SK-N-SH (cell line): ENCODE results near the gene FBXW9. TPM values are rescaled to one million over a fixed set of nuclear protein-coding genes. Genes with fewer than 3 reads are reported as not detected.
"Not testable (repeated sequence)": the region's sequence is repeated elsewhere in the genome, so short reads cannot be mapped to it uniquely, and the experiment has no call there.

Source experiments
- CTCF ChIA-PET: fragments of 300-600, 350-600 bp; formaldehyde crosslinking; extraction: SDS; loops from one replicate; lab custom pipeline; 2021; lab: Yijun Ruan, JAX
- POLR2A ChIA-PET: fragments of 350-600 bp; sonication (Branson Sonifier 250); formaldehyde crosslinking; extraction: SDS; loops from one replicate; lab custom pipeline; 2020; ENCODE audit warnings: antibody characterized with exemption, inconsistent platforms; lab: Yijun Ruan, JAX
- DNase-seq: peaks from one replicate; pipeline ENCODE4 v3.0.0; 2012
- H2AFZ ChIP-seq: fragments of 200-600 bp; sonication (generic); 2 replicates; pipeline ENCODE4 v1.8.1; 2016; ENCODE audit warnings: antibody characterized with exemption, mild to moderate bottlenecking, low read depth
- H3F3A ChIP-seq: fragments of 200-600 bp; sonication (generic); replicated peaks from 2 replicates; pipeline ENCODE3; 2016; ENCODE audit warnings: antibody characterized with exemption, mild to moderate bottlenecking; ENCODE audit not compliant: insufficient read depth
- H3K27ac ChIP-seq, 2 experiments: fragments of 200-500 bp in 1 of 2; fragments of 200-600 bp in 1 of 2; sonication (Bioruptor generic) in 1 of 2; sonication (generic), shearing (Covaris generic) in 1 of 2; 2 replicates each; pipeline versions ENCODE4 v1.5.1 to v1.6.1; 2014 to 2016; ENCODE audit warnings: low read depth in 2 of 2, inconsistent platforms in 1 of 2, low read length in 1 of 2, mild to moderate bottlenecking in 1 of 2, mixed read lengths in 1 of 2
- H3K27me3 ChIP-seq: fragments of 200-600 bp; sonication (generic), shearing (Covaris generic); 2 replicates; pipeline ENCODE4 v1.6.1; 2016; ENCODE audit warnings: mixed run types; ENCODE audit not compliant: insufficient read depth
- H3K36me3 ChIP-seq, 2 experiments: fragments of 200-500 bp in 1 of 2; fragments of 200-600 bp in 1 of 2; sonication (Bioruptor generic) in 1 of 2; sonication (generic) in 1 of 2; replicated peaks in 1 of 2; 2 replicates each; pipeline versions ENCODE3 to v1.5.1; 2014 to 2016; ENCODE audit warnings: low read length in 1 of 2, mild to moderate bottlenecking in 1 of 2; ENCODE audit not compliant: insufficient read depth in 2 of 2, control insufficient read depth in 1 of 2
- H3K4me1 ChIP-seq, 2 experiments: fragments of 200-500 bp in 1 of 2; fragments of 200-600 bp in 1 of 2; sonication (Bioruptor generic) in 1 of 2; sonication (generic), shearing (Covaris generic) in 1 of 2; 2 replicates each; pipeline versions ENCODE4 v1.5.1 to v1.6.1; 2014 to 2016; ENCODE audit warnings: low read depth in 1 of 2, low read length in 1 of 2, mixed run types in 1 of 2; ENCODE audit not compliant: insufficient read depth in 2 of 2, control insufficient read depth in 1 of 2
- H3K4me2 ChIP-seq: fragments of 200-600 bp; sonication (generic), shearing (Covaris generic); 2 replicates; pipeline ENCODE4 v1.6.1; 2017; ENCODE audit warnings: mixed run types
- H3K4me3 ChIP-seq, 2 experiments: fragments of 200-500 bp in 1 of 2; fragments of 200-600 bp in 1 of 2; sonication (Bioruptor generic) in 1 of 2; sonication (generic), shearing (Covaris generic) in 1 of 2; 2 replicates each; pipeline versions ENCODE4 v1.5.1 to v1.8.1; 2014 to 2016; ENCODE audit warnings: low read depth in 2 of 2, inconsistent platforms in 1 of 2, low read length in 1 of 2, mild to moderate bottlenecking in 1 of 2, mixed read lengths in 1 of 2, moderate library complexity in 1 of 2
- H3K79me2 ChIP-seq: fragments of 200-600 bp; sonication (generic); 2 replicates; pipeline ENCODE4 v1.8.1; 2017; ENCODE audit warnings: mild to moderate bottlenecking; ENCODE audit not compliant: insufficient read depth
- H3K9ac ChIP-seq: fragments of 200-600 bp; sonication (generic); 2 replicates; pipeline ENCODE4 v1.6.1; 2017; ENCODE audit warnings: mixed run types
- H3K9me2 ChIP-seq: fragments of 200-600 bp; sonication (generic); 2 replicates; pipeline ENCODE4 v1.6.1; 2017; ENCODE audit warnings: mixed run types
- H3K9me3 ChIP-seq: fragments of 200-600 bp; sonication (generic); 2 replicates; pipeline ENCODE4 v1.6.1; 2017; ENCODE audit warnings: mixed run types, mild to moderate bottlenecking, moderate library complexity
- H4K20me1 ChIP-seq: fragments of 200-600 bp; sonication (generic); 2 replicates; pipeline ENCODE4 v1.6.1; 2017; ENCODE audit warnings: mild to moderate bottlenecking, mixed run types; ENCODE audit not compliant: insufficient read depth
- CHD2 ChIP-seq: fragments of 150-350 bp; IDR thresholded peaks from 2 replicates; pipeline ENCODE4 v1.6.1; 2018; ENCODE audit warnings: low read length; ENCODE audit not compliant: partially characterized antibody
- ELF1 ChIP-seq: IDR thresholded peaks from 2 replicates; pipeline ENCODE4 v1.4.0; 2012
- EZH2phosphoT487 ChIP-seq: fragments of 200-600 bp; sonication (generic); IDR thresholded peaks from 2 replicates; pipeline ENCODE4 v1.6.1; 2017; ENCODE audit warnings: low read depth, mixed run types, mild to moderate bottlenecking, antibody characterized with exemption, moderate library complexity, borderline replicate concordance
- FOSL2 ChIP-seq: IDR thresholded peaks from 2 replicates; pipeline ENCODE4 v1.4.0; 2012; ENCODE audit warnings: low read depth, mild to moderate bottlenecking, moderate library complexity, borderline replicate concordance
- FOXM1 ChIP-seq: IDR thresholded peaks from 2 replicates; pipeline ENCODE4 v1.4.0; 2012; ENCODE audit warnings: low read depth, mild to moderate bottlenecking
- GATA2 ChIP-seq: sonication (generic); formaldehyde crosslinking; IDR thresholded peaks from 2 replicates; pipeline ENCODE4 v1.5.0; 2020; ENCODE audit warnings: mild to moderate bottlenecking, missing genetic modification reagents
- NFIC ChIP-seq: IDR thresholded peaks from 2 replicates; pipeline ENCODE4 v1.4.0; 2012; ENCODE audit warnings: borderline replicate concordance
- RAD21 ChIP-seq: IDR thresholded peaks from 2 replicates; pipeline ENCODE4 v1.6.1; 2012; ENCODE audit warnings: mild to moderate bottlenecking, low read length
- RCOR1 ChIP-seq: fragments of 150-350 bp; IDR thresholded peaks from 2 replicates; pipeline ENCODE4 v1.6.1; 2017; ENCODE audit warnings: antibody characterized with exemption, low read length
- RXRA ChIP-seq: IDR thresholded peaks from 2 replicates; pipeline ENCODE4 v1.4.0; 2012; ENCODE audit warnings: low read depth, mild to moderate bottlenecking, borderline replicate concordance
- SIN3A ChIP-seq: IDR thresholded peaks from 2 replicates; pipeline ENCODE4 v1.6.1; 2012; ENCODE audit warnings: low read depth, mild to moderate bottlenecking, low read length, moderate library complexity, borderline replicate concordance
- SMC3 ChIP-seq: IDR thresholded peaks from 2 replicates; pipeline ENCODE4 v1.6.1; 2012; ENCODE audit warnings: low read depth, low read length, improper control_type of control experiment
- TAF1 ChIP-seq: IDR thresholded peaks from 2 replicates; pipeline ENCODE4 v1.6.1; 2012; ENCODE audit warnings: low read depth, mild to moderate bottlenecking, low read length, moderate library complexity, borderline replicate concordance
- TCF12 ChIP-seq: IDR thresholded peaks from 2 replicates; pipeline ENCODE4 v1.4.0; 2012
- TEAD4 ChIP-seq: IDR thresholded peaks from 2 replicates; pipeline ENCODE4 v1.4.0; 2012; ENCODE audit warnings: mild to moderate bottlenecking, borderline replicate concordance; ENCODE audit not compliant: insufficient read depth
- USF1 ChIP-seq: IDR thresholded peaks from 2 replicates; pipeline ENCODE4 v1.4.0; 2012; ENCODE audit warnings: low read depth, borderline replicate concordance
- WGBS: methylation state at CpG from one replicate; pipeline ENCODE4 v1.1.6; 2017; ENCODE audit warnings: low lambda C conversion rate; 5-methylcytosine and 5-hydroxymethylcytosine counted together
- polyA plus RNA-seq, 3 experiments: library from polyadenylated mRNA; depleted of rRNA; stranded (reverse); fragments of >200 nt; gene quantifications; 2 replicates each; pipeline ENCODE4 v1.2.3, GENCODE V29; 2012
- TF ChIP-seq, protein P1 (sequence below): fragments of 150-350 bp; IDR thresholded peaks from 2 replicates; pipeline ENCODE4 v1.6.1; 2017; ENCODE audit warnings: antibody characterized with exemption, low read length, low read depth, borderline replicate concordance

FBXW9 gene
- polyA plus RNA-seq, 1 of the 3 experiments (the other 2 are of a cell fraction) = 26.6 TPM

GRCh38 chr19:12698138-12698537 lies 1.7 kb upstream of the FBXW9 start:
- ChIA-PET CTCF (interaction anchor here (1.5 kb wide), 1 partner anchor 63 kb away, joined by 4 read pairs; no protein-coding TSS in a partner anchor), POLR2A (no interaction called here)
- no peak for TF ChIP-seq CHD2
- no peak for TF ChIP-seq EZH2phosphoT487
- no peak for TF ChIP-seq ELF1
- TF ChIP-seq TEAD4 = no peak
- no peak for TF ChIP-seq RCOR1
- no peak for TF ChIP-seq GATA2 (CRISPR knock-in tag)
- no peak for TF ChIP-seq RAD21
- no peak for TF ChIP-seq TCF12
- no peak for TF ChIP-seq FOXM1
- TF ChIP-seq TAF1 = no peak
- no peak for TF ChIP-seq SIN3A
- TF ChIP-seq, protein P1, sequence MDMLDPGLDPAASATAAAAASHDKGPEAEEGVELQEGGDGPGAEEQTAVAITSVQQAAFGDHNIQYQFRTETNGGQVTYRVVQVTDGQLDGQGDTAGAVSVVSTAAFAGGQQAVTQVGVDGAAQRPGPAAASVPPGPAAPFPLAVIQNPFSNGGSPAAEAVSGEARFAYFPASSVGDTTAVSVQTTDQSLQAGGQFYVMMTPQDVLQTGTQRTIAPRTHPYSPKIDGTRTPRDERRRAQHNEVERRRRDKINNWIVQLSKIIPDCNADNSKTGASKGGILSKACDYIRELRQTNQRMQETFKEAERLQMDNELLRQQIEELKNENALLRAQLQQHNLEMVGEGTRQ = no peak
- TF ChIP-seq USF1 = no peak
- no peak for TF ChIP-seq FOSL2
- TF ChIP-seq RXRA = no peak
- TF ChIP-seq NFIC = no peak
- no peak for TF ChIP-seq SMC3
- H3K4me2 ChIP-seq = no peak overlapping the region
- no peak overlapping the region for H2AFZ ChIP-seq
- WGBS = 91% methylated on average over 6 of the region's 6 CpGs
- DNase-seq = no peak
- no peaks in the 10 kb centered on the region; the same call in 1 of the 2 replicates for H3K79me2 ChIP-seq
- no peak overlapping the region for H3K27ac ChIP-seq
- no peak overlapping the region for H3K9ac ChIP-seq
- peaks cover 33% of the 10 kb centered on the region for H3F3A ChIP-seq
- H3K9me3 ChIP-seq = no peaks in the 10 kb centered on the region
- H3K4me1 ChIP-seq = peaks cover 0 to 16% of the 10 kb centered on the region in 2 experiments; a peak in 2 of 4 replicates
- no peaks in the 10 kb centered on the region for H3K9me2 ChIP-seq
- H3K4me3 ChIP-seq = no peak overlapping the region
- H3K27me3 ChIP-seq = no peaks in the 10 kb centered on the region
- no peaks in the 10 kb centered on the region for H4K20me1 ChIP-seq
- H3K36me3 ChIP-seq = peaks cover 18 to 38% of the 10 kb centered on the region in 2 experiments

DNA sequence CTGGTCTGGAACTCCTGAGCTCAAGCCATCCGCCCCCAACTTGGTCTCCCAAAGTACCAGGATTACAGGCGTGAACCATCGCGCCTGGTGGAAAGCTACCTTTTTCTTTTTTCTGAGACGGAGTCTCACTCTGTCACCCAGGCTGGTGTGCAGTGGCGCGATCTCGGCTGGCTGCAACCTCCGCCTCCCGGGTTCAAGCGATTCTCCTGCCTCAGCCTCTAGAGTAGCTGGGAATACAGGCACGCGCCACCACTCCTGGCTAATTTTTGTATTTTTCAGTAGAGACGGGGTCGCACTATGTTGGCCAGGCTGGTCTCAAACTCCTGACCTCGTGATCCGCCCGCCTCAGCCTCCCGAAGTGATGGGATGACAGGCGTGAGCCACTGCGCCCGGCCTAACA lies 994 bp upstream of the FBXW9 start:
- not testable (repeated sequence) for H4K20me1 ChIP-seq, H2AFZ ChIP-seq, DNase-seq, H3K27me3 ChIP-seq, H3K9me2 ChIP-seq, H3K9me3 ChIP-seq, H3K79me2 ChIP-seq, H3K4me3 ChIP-seq, H3K9ac ChIP-seq
- WGBS = 96% methylated on average over 22 of the region's 22 CpGs
- ChIA-PET POLR2A (interaction anchor here (0.6 to 1.9 kb wide), 4 partner anchors 11 to 38 kb away, joined by 3 to 5 read pairs (median 4); no protein-coding TSS in a partner anchor), CTCF (interaction anchor here (0.8 to 2.9 kb wide), 6 partner anchors 13 to 150 kb away, joined by 3 to 11 read pairs (median 4); no protein-coding TSS in a partner anchor)
- Histone ChIP-seq H3K27ac (peak overlapping the region in 1 of 2 experiments; percentile 83; a peak in 1 of 4 replicates), H3K4me2 (peak overlapping the region; percentile 81; the same call in 1 of the 2 replicates), H3K4me1 (peaks cover 0 to 16% of the 10 kb centered on the region in 2 experiments; a peak in 2 of 4 replicates), H3K36me3 (peaks cover 16 to 31% of the 10 kb centered on the region in 2 experiments), H3F3A (peaks cover 33% of the 10 kb centered on the region)
